Thymus (tissue), 11 donors: ENCODE data around the gene CYP4V2. TPM values are rescaled to one million over a fixed set of nuclear protein-coding genes. Genes with fewer than 3 reads are reported as not detected.

ENCODE experiments used
- DNase-seq, 9 donors: peaks; one replicate each; pipeline ENCODE4 v3.0.0-alpha.2; 2013; ENCODE audit warnings: low spot score in 9 of 9, low read depth in 6 of 9, missing footprints in 1 of 9
- H3K27ac ChIP-seq, 2 donors: one replicate each; pipeline ENCODE4 v1.5.1; 2013; ENCODE audit warnings: control low read depth in 1 of 2, low read depth in 1 of 2, low read length in 1 of 2, mild to moderate bottlenecking in 1 of 2, moderate library complexity in 1 of 2
- H3K27me3 ChIP-seq, 2 donors: one replicate each; pipeline ENCODE4 v1.5.1; 2013; ENCODE audit warnings: low read length in 1 of 2; ENCODE audit not compliant: control insufficient read depth in 2 of 2, insufficient read depth in 1 of 2
- H3K36me3 ChIP-seq, 2 donors: one replicate each; pipeline ENCODE4 v1.5.1; 2013; ENCODE audit warnings: low read length in 1 of 2, mild to moderate bottlenecking in 1 of 2, moderate library complexity in 1 of 2; ENCODE audit not compliant: control insufficient read depth in 2 of 2, insufficient read depth in 2 of 2
- H3K4me1 ChIP-seq, 2 donors: one replicate each; pipeline ENCODE4 v1.5.1; 2013; ENCODE audit warnings: low read length in 2 of 2; ENCODE audit not compliant: control insufficient read depth in 2 of 2, insufficient read depth in 2 of 2
- H3K4me3 ChIP-seq, 2 donors: one replicate each; pipeline ENCODE4 v1.5.1; 2013; ENCODE audit warnings: low read length in 2 of 2, control low read depth in 1 of 2, mild to moderate bottlenecking in 1 of 2
- H3K9me3 ChIP-seq, 2 donors: one replicate each; pipeline ENCODE4 v1.5.1; 2013; ENCODE audit warnings: low read length in 1 of 2, mild to moderate bottlenecking in 1 of 2; ENCODE audit not compliant: control insufficient read depth in 2 of 2, insufficient read depth in 1 of 2
- WGBS: extraction: QIAGEN DNeasy Blood & Tissue Kit; methylation state at CpG from one replicate; pipeline ENCODE4 v1.1.7; 2013; 5-methylcytosine and 5-hydroxymethylcytosine counted together
- polyA plus RNA-seq: library from polyadenylated mRNA; stranded (reverse); fragments of 200-250 nt; gene quantifications from one replicate; pipeline ENCODE4 v1.2.3, GENCODE V29; 2013
- total RNA-seq: library from RNA; stranded (reverse); fragments of 120-200 nt; gene quantifications from one replicate; pipeline ENCODE4 v1.2.4, GENCODE V29; 2013
- donor health status: healthy.

The CYP4V2 gene
- total and polyA plus RNA-seq, 2 donors = 5.9 to 28.2 TPM

DNA sequence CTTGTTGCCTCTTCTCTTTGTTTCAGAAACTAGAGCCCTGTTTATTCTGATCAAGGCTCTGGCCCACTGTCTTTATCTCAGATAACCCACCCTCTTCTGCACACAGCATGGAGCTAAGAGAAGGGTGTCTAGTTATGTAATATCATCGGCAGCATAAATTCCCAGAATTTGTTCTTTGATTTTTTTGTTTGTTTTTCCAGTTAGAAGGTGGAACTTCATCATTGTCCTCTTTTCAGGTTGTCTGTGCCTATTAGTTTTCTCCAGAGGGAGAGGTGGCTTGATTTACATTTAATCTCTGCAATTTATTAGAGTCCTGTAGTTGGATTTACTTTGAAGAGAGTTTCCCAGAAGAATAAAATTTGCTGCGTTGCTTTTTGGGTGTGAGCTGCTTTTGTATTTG, 59.4 kb downstream of the CYP4V2 start:
- Histone ChIP-seq H3K36me3 (no peaks in the 10 kb centered on the region), H3K9me3 (no peaks in the 10 kb centered on the region), H3K27ac (no peak overlapping the region), H3K27me3 (no peaks in the 10 kb centered on the region), H3K4me3 (no peak overlapping the region), H3K4me1 (no peaks in the 10 kb centered on the region)
- DNase-seq = no peak
- 58% methylated on average over 2 of the region's 2 CpGs for WGBS

DNA sequence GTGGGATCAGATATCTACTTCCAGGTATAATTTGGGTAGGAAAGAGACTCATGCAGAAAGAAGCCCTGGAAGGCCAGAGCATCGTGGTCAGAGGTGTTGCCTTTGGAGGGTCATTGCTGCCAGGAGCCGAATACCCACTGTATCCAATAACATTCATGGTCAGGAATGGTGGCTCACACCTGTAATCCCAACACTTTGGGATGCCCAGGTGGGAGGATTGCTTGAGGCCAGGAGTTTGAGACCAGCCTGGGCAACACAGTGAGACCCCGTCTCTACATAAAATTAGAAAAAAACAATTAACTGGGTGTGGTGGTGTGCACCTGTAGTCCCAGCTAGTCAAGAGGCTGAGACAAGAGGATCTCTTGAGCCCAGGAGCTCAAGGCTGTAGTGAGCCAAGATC, 63.8 kb downstream of the CYP4V2 start:
- H3K4me3 ChIP-seq = no peak overlapping the region
- no peaks in the 10 kb centered on the region for H3K27me3 ChIP-seq
- H3K36me3 ChIP-seq = no peaks in the 10 kb centered on the region
- no peak for DNase-seq
- no peaks in the 10 kb centered on the region for H3K9me3 ChIP-seq
- no peaks in the 10 kb centered on the region for H3K4me1 ChIP-seq
- no peak overlapping the region for H3K27ac ChIP-seq
- WGBS = 92% methylated on average over 3 of the region's 3 CpGs

DNA sequence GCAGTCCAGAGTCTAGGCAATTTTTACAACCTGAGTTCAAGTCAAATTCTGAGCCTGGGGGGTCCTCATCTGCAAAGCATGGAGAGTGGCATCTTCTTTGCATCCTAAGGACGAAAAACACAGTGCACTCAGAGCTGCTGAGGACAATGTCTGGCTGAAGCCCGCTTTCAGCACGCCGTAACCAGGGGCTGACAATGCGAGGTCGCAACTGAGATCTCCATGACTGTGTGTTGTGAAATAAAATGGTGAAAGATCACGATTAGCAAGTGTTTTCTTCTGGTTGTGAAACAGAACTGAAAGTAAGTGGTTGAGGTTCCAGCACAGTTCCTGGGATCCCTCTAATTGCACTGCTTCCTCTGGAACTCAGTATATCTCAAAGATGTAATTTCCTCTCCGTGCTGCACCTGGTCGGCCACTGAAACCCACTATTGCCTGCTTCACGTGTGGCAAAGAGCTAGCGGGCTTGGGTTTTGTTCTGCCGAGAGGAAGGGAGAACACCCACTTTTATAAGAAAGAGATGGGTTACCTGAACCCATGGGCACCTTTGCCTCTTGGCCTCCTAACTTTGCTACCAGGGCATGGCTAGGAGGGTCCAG, 66.9 kb downstream of the CYP4V2 start:
- Histone ChIP-seq H3K9me3 (no peaks in the 10 kb centered on the region), H3K27me3 (no peaks in the 10 kb centered on the region), H3K4me3 (no peak overlapping the region), H3K4me1 (no peaks in the 10 kb centered on the region), H3K27ac (no peak overlapping the region), H3K36me3 (no peaks in the 10 kb centered on the region)
- DNase-seq = no peak
- WGBS = 92% methylated on average over 12 of the region's 12 CpGs

DNA sequence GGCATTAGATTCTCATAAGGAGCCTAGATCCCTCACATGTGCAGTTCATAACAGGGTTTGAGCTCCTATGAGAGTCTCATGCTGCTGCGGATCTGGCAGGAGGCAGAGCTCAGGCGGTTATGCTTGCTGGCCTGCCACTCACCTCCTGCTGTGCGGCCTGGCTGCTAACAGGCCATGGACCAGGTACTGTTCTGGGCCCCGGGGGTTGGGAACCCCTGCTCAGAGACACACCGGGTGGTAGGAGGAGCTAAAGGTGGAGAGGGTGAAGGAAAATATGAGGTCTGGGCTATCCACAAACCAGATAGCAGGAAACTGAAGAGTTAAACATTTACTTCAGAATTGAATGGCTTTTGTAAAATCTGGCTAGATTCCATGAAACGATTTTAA, 68.7 kb downstream of the CYP4V2 start:
- Histone ChIP-seq H3K27me3 (no peaks in the 10 kb centered on the region), H3K9me3 (no peaks in the 10 kb centered on the region), H3K4me3 (no peak overlapping the region), H3K4me1 (no peaks in the 10 kb centered on the region), H3K36me3 (no peaks in the 10 kb centered on the region), H3K27ac (no peak overlapping the region)
- DNase-seq = no peak
- WGBS = 91% methylated on average over 6 of the region's 6 CpGs

Other genes with a start within 250 kb of the CYP4V2 start
- gene TLR3, start 122.4 kb upstream of the CYP4V2 start, total RNA-seq = 2.6 TPM
- 1.7 TPM for gene TLR3, start 122.4 kb upstream of the CYP4V2 start, polyA plus RNA-seq
- gene FAM149A, start 86.9 kb upstream of the CYP4V2 start, total RNA-seq = 3.8 TPM
- gene FAM149A, start 86.9 kb upstream of the CYP4V2 start, polyA plus RNA-seq = 1.9 TPM
- 0.33 TPM for gene KLKB1, start 35.9 kb downstream of the CYP4V2 start, total RNA-seq
- gene KLKB1, start 35.9 kb downstream of the CYP4V2 start, polyA plus RNA-seq = 2.3 TPM
- gene F11, start 74.6 kb downstream of the CYP4V2 start, total RNA-seq = not detected
- not detected for gene F11, start 74.6 kb downstream of the CYP4V2 start, polyA plus RNA-seq